Inferior parietal cortex (tissue), 1 donor: Measurements from ENCODE around the gene RABL6.
"Not testable (repeated sequence)": the region's sequence is repeated elsewhere in the genome, so short reads cannot be mapped to it uniquely, and the experiment has no call there.

Source experiments
- DNase-seq: peaks from one replicate; pipeline ENCODE4 v3.0.0-alpha.2; 2016; ENCODE audit errors: extremely low spot score

Gene RABL6

GRCh38 chr9:136857581-136858412, 50.0 kb downstream of the RABL6 start:
- DNase-seq: no peak

- DNase-seq: no peak
Observed at GRCh38 chr9:136858452-136858843, 50.7 kb downstream of the RABL6 start.

- no peak for DNase-seq
Observed at GRCh38 chr9:136858844-136859757, 51.4 kb downstream of the RABL6 start.

DNA sequence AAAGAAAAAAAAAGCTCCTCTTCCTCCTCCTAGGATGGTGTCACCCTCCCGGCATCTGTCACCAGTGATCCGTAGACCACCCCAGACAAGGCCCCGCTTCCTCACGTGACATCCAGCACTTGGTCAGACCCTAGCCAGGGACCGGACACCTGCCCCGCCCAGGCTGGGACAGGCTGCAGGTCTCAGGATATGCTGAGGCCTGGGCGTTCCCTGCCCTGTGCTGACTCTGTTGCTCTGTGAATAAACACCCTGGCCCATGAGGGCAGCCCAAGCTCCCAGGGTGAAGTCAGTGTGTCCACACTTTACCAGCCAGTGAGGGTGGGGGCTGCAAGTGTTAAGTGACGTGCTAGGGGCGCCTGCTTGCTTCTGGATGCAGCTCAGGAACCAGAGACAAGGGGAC, 52.8 kb downstream of the RABL6 start:
- no peak for DNase-seq

DNA sequence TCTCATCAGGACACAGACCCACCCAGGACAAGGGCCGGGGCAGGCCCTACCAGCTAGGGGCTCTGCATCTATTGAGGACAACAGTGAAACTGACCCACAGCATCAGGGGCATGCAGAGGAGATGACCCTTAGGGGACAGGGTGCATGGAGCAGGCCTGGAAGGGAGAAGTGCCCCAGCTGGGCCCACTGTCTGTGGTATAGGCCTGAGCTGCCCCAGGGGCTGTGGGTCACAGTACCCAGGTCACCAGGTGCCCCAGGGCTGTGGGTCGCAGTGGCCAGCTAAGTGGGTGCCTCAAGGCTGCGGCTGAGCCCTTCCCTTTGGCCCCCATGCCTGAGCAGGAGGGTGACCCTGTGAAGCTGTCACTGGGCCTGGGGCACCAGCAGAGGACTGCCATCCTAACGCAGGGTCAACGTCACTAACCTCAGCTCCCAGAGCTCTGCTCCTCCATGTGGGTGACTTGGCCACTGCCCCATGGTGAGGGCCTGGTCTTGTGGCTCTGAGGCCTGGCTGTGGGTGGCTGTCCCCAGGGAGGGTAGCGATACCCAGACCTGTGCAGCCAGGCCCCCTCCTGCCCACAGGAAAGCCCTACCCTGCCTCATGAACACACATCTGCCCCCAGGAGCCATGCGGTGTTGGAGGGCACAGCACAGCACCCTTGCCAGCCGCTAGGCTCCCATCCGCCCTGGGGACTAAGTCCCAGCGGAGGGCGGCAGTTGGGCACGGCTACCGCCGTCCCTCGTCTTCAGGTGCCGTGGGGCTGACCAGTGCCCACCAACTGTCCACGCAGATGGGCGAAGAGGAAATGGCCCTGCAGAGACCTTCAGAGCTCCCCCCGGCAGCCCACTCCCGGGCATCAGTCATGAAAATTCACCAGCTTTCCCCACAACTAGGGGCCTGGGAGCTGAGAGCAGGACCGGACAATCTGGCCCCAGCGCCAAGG, 53.5 kb downstream of the RABL6 start:
- no peak for DNase-seq

- DNase-seq: no peak
Observed at GRCh38 chr9:136861874-136862457, 54.2 kb downstream of the RABL6 start.

DNA sequence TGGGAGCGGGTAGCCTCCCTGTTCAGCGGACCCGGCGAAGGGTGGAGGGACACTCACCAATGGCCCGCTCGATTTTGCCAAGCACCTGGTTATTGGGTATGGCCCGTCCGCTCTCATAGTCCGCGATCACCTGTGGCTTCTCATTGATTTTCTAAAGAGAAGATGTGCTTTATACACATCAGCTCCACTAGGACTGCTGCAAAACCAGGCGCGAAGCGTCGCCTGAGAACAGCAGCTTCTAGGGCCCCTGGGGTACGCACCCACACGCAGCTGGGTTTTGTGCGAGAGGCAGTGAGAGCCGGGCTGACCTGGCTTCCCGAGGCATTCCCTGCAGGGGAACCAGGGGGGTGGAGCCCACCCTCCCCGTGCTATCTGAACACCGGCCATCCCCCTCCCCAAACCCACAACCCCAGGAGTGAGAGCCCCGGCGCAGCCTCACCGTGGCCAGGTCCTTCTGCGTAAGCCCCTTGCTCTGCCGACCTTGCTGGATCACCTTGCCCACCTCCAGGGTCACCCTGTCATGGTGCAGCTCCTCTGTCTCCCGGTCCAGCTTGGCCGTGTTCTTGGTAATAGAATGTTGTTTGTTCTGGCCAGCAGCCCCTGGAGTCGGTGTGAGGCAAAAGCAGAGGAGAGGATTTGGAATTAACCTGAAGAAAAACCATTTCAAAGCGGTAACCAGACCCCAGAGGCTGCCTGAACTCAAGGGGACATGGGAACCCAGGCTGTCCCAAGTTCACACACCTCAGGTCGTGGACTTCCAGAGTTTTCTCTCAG, 55.3 kb downstream of the RABL6 start:
- no peak for DNase-seq

GRCh38 chr9:136863623-136864273, 56.0 kb downstream of the RABL6 start:
- DNase-seq: no peak

DNA sequence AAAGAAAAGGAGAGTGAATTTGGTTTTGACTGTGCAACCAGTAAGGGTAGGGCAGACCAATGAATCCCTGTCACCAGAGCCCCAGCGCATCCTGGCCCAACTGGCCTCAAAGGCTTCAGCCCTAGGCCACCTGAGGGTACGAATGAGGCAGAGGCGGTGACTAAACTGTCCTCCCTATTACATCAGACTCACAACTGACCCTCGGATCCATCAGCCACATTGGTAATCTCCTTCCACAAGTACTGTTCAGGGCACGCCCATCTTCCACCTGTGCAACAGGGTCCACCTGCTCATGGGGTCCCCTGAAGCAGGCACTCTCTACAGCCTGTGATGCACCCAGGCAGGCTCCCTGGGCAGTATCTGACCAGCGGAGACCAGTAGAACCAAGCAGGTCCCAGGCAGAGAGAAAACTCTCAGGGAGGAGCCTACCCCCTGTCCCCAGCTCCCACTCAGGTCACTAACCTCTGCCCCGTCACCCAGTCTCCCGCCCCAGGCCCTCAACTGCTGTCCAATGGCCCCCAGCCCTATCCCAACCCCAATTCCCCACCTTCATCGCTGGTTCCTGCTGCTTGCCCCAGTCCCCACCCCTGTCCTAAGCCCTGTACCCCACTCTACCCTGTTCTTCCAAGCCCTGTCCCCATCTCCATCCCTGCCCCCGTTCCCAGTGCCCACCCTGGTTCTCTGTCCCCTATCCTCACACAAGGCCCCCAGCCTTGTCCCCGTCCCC, 57.5 kb downstream of the RABL6 start:
- DNase-seq: no peak

GRCh38 chr9:136865768-136866103, 58.0 kb downstream of the RABL6 start:
- DNase-seq: no peak

DNA sequence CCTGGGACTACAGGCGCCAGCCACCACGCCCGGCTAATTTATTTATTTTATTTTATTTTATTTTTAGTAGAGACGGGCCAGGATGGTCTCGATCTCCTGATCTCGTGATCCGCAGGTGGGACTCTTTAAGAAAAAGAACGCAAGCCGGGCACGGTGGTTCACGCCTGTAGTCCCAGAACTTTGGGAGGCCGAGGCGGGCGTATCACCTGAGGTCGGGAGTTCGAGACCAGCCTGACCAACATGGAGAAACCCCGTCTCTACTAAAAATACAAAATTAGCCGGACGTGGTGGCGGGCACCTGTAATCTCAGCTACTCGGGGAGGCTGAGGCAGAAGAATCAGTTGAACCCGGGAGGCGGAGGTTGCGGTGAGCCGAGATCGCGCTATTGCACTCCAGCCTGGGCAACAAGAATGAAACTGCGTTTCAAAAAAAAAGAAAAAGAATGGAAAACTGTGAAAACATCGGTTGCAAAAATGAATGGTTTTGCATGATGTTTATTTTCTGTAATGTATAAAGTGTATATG, 59.2 kb downstream of the RABL6 start:
- DNase-seq: not testable (repeated sequence)

DNA sequence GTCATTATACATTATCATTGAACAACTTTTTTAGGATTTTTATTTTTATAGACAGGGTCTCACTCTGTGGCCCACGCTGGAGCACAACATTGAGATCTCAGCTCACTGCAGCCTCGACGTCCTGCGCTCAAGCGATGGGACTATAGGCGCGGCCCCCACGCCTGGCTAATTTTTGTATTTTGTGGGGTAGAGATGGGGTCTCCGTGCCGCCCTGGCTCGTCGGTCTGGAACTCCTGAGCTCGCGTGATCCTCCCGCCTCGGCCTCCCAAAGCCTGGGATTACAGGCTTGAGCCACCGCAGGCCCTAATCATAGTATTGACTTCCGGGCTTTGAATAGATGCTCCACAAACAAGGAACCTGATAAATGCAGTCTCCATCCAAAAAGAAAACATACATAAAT, 59.7 kb downstream of the RABL6 start:
- DNase-seq: no peak

- no peak for DNase-seq
Observed at GRCh38 chr9:136867917-136868316, 60.2 kb downstream of the RABL6 start.

GRCh38 chr9:136868644-136869043, 60.9 kb downstream of the RABL6 start:
- DNase-seq: no peak

DNA sequence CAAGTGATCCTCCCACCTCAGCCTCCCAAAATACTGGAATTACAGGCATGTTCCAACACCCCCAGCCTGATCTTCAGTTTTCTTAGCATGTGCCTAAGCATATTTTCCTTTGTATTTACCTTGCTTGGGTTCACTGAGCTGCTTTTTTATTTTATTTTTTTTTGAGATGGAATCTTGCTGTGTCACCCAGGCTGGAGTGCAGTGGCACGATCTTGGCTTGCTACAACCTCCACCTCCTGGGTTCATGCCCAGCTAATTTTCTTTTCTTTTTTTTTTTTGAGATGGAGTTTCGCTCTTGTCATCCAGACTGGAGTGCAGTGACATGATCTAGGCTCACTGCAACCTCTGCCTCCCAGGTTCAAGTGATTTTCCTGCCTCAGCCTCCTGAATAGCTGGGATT, 61.9 kb downstream of the RABL6 start:
- not testable (repeated sequence) for DNase-seq

DNA sequence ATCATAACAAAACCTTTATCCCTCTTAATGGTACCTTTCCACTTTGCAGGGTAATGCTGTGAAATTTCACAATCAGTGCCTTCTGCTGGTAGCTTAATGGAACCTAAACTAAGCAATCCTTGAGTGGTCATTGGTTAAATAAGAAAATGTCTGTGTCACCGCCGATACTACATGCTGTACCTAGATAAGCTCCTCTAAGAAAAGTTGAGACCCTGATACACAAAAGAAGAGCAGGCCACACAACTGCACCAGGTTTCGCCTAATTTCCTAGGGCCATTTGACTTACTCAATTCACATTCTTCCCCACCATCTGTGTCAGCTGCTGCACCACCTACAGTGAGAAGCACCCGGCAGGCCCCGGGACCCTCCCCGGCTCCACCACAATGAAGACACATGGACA, 67.4 kb downstream of the RABL6 start:
- DNase-seq: no peak

DNA sequence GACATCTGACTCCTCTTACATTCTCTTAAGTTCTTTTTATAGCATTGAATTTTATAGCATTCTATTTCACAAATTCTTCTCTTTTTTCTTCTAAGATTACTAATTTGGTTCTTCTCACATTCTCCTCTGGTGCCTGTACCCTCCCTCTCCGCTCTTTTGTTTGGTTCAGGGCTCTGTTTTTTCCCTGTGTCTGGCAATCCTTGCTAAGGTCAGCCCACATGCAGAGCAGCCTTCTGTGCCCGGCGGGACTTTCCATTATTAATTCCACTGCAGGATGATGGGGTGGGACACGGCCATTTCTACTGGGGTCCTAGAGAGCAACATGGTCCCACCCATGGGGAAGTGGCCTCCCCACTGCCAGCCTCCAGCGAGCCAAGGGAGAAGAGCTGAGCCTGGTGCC, 68.7 kb downstream of the RABL6 start:
- no peak for DNase-seq

- no peak for DNase-seq
Observed at GRCh38 chr9:136880651-136881050, 72.9 kb downstream of the RABL6 start.

GRCh38 chr9:136881691-136882108, 74.0 kb downstream of the RABL6 start:
- DNase-seq: no peak
